Measurements from ENCODE around the gene FSIP1.

FSIP1 gene

GRCh38 chr15:39746176-39746575 lies 36.5 kb downstream of the FSIP1 start:
- TF ChIP-seq CTCF (IDR thresholded peaks at IDR 0.05; ENCODE audit: low read depth, low read length, missing control alignments) = no peak
- in situ Hi-C loops (cut with HindIII; ENCODE audit: low sequenced_read_pairs) = no loop called here
- no peak overlapping the region for H3K4me3 ChIP-seq (ENCODE audit: low read depth, low read length)
- no peak for DNase-seq (ENCODE audit: low read depth)

GRCh38 chr15:39745415-39745814 lies 37.2 kb downstream of the FSIP1 start:
- DNase-seq (ENCODE audit: low read depth) = no peak
- in situ Hi-C loops (cut with HindIII; ENCODE audit: low sequenced_read_pairs) = no loop called here
- no peak for TF ChIP-seq CTCF (IDR thresholded peaks at IDR 0.05; ENCODE audit: low read depth, low read length, missing control alignments)
- no peak overlapping the region for H3K4me3 ChIP-seq (ENCODE audit: low read depth, low read length)

- DNase-seq (ENCODE audit: low read depth) = no peak
- no peak for TF ChIP-seq CTCF (IDR thresholded peaks at IDR 0.05; ENCODE audit: low read depth, low read length, missing control alignments)
- H3K4me3 ChIP-seq (ENCODE audit: low read depth, low read length) = no peak overlapping the region
- in situ Hi-C loops (cut with HindIII; ENCODE audit: low sequenced_read_pairs) = no loop called here
These were observed 38.1 kb downstream of the FSIP1 start for GRCh38 chr15:39744334-39745103.

- no peak overlapping the region for H3K4me3 ChIP-seq (ENCODE audit: low read depth, low read length)
- in situ Hi-C loops (cut with HindIII; ENCODE audit: low sequenced_read_pairs) = no loop called here
- DNase-seq (ENCODE audit: low read depth) = no peak
- no peak for TF ChIP-seq CTCF (IDR thresholded peaks at IDR 0.05; ENCODE audit: low read depth, low read length, missing control alignments)
These were observed 39.0 kb downstream of the FSIP1 start for GRCh38 chr15:39743611-39744010.

- no peak overlapping the region for H3K4me3 ChIP-seq (ENCODE audit: low read depth, low read length)
- in situ Hi-C loops (cut with HindIII; ENCODE audit: low sequenced_read_pairs) = no loop called here
- TF ChIP-seq CTCF (IDR thresholded peaks at IDR 0.05; ENCODE audit: low read depth, low read length, missing control alignments) = no peak
- no peak for DNase-seq (ENCODE audit: low read depth)
These were observed 41.4 kb downstream of the FSIP1 start for GRCh38 chr15:39741258-39741657.

GRCh38 chr15:39738998-39739397 lies 43.6 kb downstream of the FSIP1 start:
- no peak for TF ChIP-seq CTCF (IDR thresholded peaks at IDR 0.05; ENCODE audit: low read depth, low read length, missing control alignments)
- H3K4me3 ChIP-seq (ENCODE audit: low read depth, low read length) = no peak overlapping the region
- in situ Hi-C loops (cut with HindIII; ENCODE audit: low sequenced_read_pairs) = no loop called here
- no peak for DNase-seq (ENCODE audit: low read depth)
